Naive thymus-derived CD4-positive, alpha-beta T cell (primary cell): ENCODE results near the gene PLEKHJ1. TPM values are rescaled to one million over a fixed set of nuclear protein-coding genes. Genes with fewer than 3 reads are reported as not detected.

Experiments
- ATAC-seq: fragments of 150-1000 bp; cut with Tn5 transposase; 2 replicates; pipeline ENCODE4 v1.10.0; 2021; ENCODE audit warnings: mild to moderate bottlenecking, moderate library complexity
- CTCF ChIA-PET: fragments of 350-600 bp; sonication (Branson Sonifier 250); formaldehyde crosslinking; loops from one replicate; lab custom pipeline; 2021; ENCODE audit warnings: antibody characterized with exemption; lab: Charles Lee
- POLR2A ChIA-PET: fragments of 350-600 bp; sonication (Branson Sonifier 250); formaldehyde crosslinking; loops from one replicate; lab custom pipeline; 2021; ENCODE audit warnings: antibody characterized with exemption, inconsistent platforms; lab: Charles Lee
- DNase-seq, 9 donors: peaks; one replicate each; pipeline versions ENCODE4 v3.0.0 to v3.0.0-alpha.2; 2020 to 2022; ENCODE audit warnings: mixed read lengths in 1 of 9
- H3K27ac ChIP-seq: one replicate; pipeline ENCODE4 v1.7.0; 2013; ENCODE audit warnings: mild to moderate bottlenecking, low read depth, low read length, moderate library complexity
- H3K27me3 ChIP-seq, 2 donors: one replicate each; pipeline ENCODE4 v1.7.0; 2013; ENCODE audit warnings: low read length in 2 of 2, mild to moderate bottlenecking in 2 of 2, moderate library complexity in 2 of 2; ENCODE audit not compliant: control insufficient read depth in 2 of 2, insufficient read depth in 2 of 2
- H3K36me3 ChIP-seq, 3 experiments: 1 replicate in 2 of 3; 2 replicates in 1 of 3; pipeline ENCODE4 v1.7.0; 2013; ENCODE audit warnings: low read length in 3 of 3, mild to moderate bottlenecking in 3 of 3, moderate library complexity in 1 of 3; ENCODE audit not compliant: insufficient read depth in 3 of 3, control insufficient read depth in 2 of 3
- H3K4me1 ChIP-seq, 2 donors: one replicate each; pipeline ENCODE4 v1.7.0; 2013; ENCODE audit warnings: low read length in 2 of 2, mild to moderate bottlenecking in 2 of 2, moderate library complexity in 1 of 2; ENCODE audit not compliant: control insufficient read depth in 2 of 2, insufficient read depth in 2 of 2
- H3K4me3 ChIP-seq: 2 replicates; pipeline ENCODE4 v1.7.0; 2013; ENCODE audit warnings: mild to moderate bottlenecking, low read length
- H3K9me3 ChIP-seq, 3 experiments: 1 replicate in 2 of 3; 2 replicates in 1 of 3; pipeline ENCODE4 v1.7.0; 2013; ENCODE audit warnings: low read length in 3 of 3; ENCODE audit not compliant: control insufficient read depth in 2 of 3
- H3K27ac Mint-ChIP-seq, 9 donors: one replicate each; pipeline ENCODE4 v1.8.0; 2020 to 2022; ENCODE audit warnings: mixed read lengths in 9 of 9, mild to moderate bottlenecking in 8 of 9, moderate library complexity in 5 of 9, inconsistent platforms in 2 of 9
- H3K27me3 Mint-ChIP-seq, 5 donors: one replicate each; pipeline ENCODE4 v1.8.0; 2021 to 2022; ENCODE audit warnings: mixed read lengths in 5 of 5, mild to moderate bottlenecking in 1 of 5
- H3K36me3 Mint-ChIP-seq, 5 donors: one replicate each; pipeline ENCODE4 v1.8.0; 2020 to 2022; ENCODE audit warnings: mixed read lengths in 5 of 5, mild to moderate bottlenecking in 3 of 5, inconsistent platforms in 1 of 5
- H3K4me1 Mint-ChIP-seq, 7 donors: one replicate each; pipeline ENCODE4 v1.8.0; 2020 to 2022; ENCODE audit warnings: mixed read lengths in 7 of 7, mild to moderate bottlenecking in 3 of 7, inconsistent platforms in 1 of 7
- H3K4me3 Mint-ChIP-seq, 10 donors: one replicate each; pipeline ENCODE4 v1.8.0; 2020 to 2022; ENCODE audit warnings: mild to moderate bottlenecking in 10 of 10, mixed read lengths in 10 of 10, moderate library complexity in 6 of 10, inconsistent platforms in 2 of 10
- H3K9me3 Mint-ChIP-seq, 11 donors: one replicate each; pipeline ENCODE4 v1.8.0; 2020 to 2022; ENCODE audit warnings: mixed read lengths in 11 of 11, mild to moderate bottlenecking in 4 of 11, inconsistent platforms in 1 of 11, moderate library complexity in 1 of 11
- intact Hi-C, 2 donors: fragments of 100-400 bp; cut with micrococcal nuclease; formaldehyde crosslinking; loops; one replicate each; pipeline ENCODE4 v1.15.1; 2023
- polyA plus RNA-seq, 2 donors: library from polyadenylated mRNA; unstranded; fragments of 300-500 nt; fragmentation: Illumina TruSeq; gene quantifications; one replicate each; pipeline ENCODE4 v1.2.3, GENCODE V29; 2021
- total RNA-seq, 6 experiments: library from RNA in 5 of 6; stranded (reverse) in 5 of 6; gene quantifications; 1 replicate in 5 of 6; 2 replicates in 1 of 6; pipeline ENCODE4 v1.2.3 and lab custom pipeline; 2021 to 2026

Gene PLEKHJ1
- total and polyA plus RNA-seq, 7 experiments from 2014 or later: 32.9 to 123 (median 51.3) TPM

DNA sequence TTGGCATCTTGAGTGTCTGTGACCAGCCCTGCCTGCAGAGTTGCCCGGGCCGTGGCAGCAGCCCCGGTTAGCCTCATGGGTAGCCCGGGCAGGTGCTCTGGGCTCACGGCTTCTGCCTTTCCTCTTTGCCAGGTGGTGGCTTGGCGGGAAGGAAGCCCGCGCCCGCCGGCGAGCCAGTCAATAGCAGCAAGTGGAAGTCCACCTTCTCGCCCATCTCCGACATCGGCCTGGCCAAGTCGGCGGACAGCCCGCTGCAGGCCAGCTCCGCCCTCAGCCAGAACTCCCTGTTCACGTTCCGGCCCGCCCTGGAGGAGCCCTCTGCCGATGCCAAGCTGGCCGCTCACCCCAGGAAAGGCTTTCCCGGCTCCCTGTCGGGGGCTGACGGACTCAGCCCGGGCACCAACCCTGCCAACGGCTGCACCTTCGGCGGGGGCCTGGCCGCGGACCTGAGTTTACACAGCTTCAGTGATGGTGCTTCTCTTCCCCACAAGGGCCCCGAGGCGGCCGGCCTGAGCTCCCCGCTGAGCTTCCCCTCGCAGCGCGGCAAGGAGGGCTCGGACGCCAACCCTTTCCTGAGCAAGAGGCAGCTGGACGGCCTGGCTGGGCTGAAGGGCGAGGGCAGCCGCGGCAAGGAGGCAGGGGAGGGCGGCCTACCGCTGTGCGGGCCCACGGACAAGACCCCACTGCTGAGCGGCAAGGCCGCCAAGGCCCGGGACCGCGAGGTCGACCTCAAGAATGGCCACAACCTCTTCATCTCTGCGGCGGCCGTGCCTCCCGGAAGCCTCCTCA, 9.9 kb downstream of the PLEKHJ1 start:
- peaks cover 0 to 6% of the 10 kb centered on the region in 2 donors for H3K4me1 ChIP-seq
- Mint-ChIP-seq H3K9me3 (no peaks in the 10 kb centered on the region), H3K27me3 (no peaks in the 10 kb centered on the region), H3K27ac (peak overlapping the region in 1 of 9 donors; percentile 11), H3K4me3 (no peak overlapping the region), H3K4me1 (peaks cover 0 to 4% (median 0%) of the 10 kb centered on the region in 7 donors), H3K36me3 (peaks cover 0 to 16% (median 3%) of the 10 kb centered on the region in 5 donors)
- no peak overlapping the region for H3K27ac ChIP-seq
- intact Hi-C loops: no loop called here
- peaks cover 0 to 87% (median 3%) of the 10 kb centered on the region in 3 experiments for H3K36me3 ChIP-seq
- H3K9me3 ChIP-seq: no peaks in the 10 kb centered on the region
- DNase-seq (no peak), ATAC-seq (no peak)
- ChIA-PET POLR2A (no interaction called here), CTCF (no interaction called here)
- H3K27me3 ChIP-seq: no peaks in the 10 kb centered on the region
- no peak overlapping the region for H3K4me3 ChIP-seq

DNA sequence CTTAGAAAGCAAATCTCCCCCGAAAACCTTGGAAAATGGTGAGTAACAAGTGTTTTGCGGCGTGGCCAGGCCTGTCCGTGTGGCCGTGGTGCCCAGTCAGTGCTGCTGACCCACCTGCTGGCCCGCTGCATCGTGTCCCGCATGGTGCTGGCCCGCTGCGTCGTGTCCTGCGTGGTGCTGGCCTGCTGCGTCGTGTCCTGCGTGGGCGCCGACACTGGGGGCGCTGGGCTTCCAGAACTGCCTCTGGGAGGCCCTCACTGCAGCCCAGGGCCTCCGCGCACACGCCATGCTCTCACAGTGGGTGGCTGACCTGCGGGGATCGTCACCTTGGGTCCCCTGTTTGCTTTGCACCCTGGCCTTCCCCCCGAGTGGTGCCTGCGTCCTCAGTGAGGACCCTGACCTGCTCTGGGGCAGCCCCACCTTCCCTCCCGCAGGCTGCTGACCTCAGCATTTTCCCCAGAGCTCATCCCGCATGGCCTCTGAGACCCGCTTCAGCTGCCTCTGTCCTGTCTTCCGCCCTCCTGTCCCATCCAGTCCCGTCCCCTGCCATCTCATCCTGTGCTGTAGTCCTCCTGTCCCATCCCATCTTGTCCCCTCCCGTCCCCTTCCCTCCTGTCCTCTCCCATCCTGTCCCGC, 10.6 kb downstream of the PLEKHJ1 start:
- Mint-ChIP-seq H3K4me3 (no peak overlapping the region), H3K27me3 (no peaks in the 10 kb centered on the region), H3K36me3 (peaks cover 0 to 16% (median 3%) of the 10 kb centered on the region in 5 donors), H3K4me1 (peaks cover 0 to 4% (median 0%) of the 10 kb centered on the region in 7 donors), H3K9me3 (no peaks in the 10 kb centered on the region), H3K27ac (peak overlapping the region in 1 of 9 donors; percentile 11)
- Histone ChIP-seq H3K4me1 (peaks cover 0 to 6% of the 10 kb centered on the region in 2 donors), H3K4me3 (no peak overlapping the region), H3K9me3 (no peaks in the 10 kb centered on the region), H3K36me3 (peaks cover 0 to 84% (median 4%) of the 10 kb centered on the region in 3 experiments), H3K27ac (no peak overlapping the region), H3K27me3 (no peaks in the 10 kb centered on the region)
- ATAC-seq: no peak
- CTCF ChIA-PET: no interaction called here
- DNase-seq: no peak
- POLR2A ChIA-PET: no interaction called here
- intact Hi-C loops: no loop called here

DNA sequence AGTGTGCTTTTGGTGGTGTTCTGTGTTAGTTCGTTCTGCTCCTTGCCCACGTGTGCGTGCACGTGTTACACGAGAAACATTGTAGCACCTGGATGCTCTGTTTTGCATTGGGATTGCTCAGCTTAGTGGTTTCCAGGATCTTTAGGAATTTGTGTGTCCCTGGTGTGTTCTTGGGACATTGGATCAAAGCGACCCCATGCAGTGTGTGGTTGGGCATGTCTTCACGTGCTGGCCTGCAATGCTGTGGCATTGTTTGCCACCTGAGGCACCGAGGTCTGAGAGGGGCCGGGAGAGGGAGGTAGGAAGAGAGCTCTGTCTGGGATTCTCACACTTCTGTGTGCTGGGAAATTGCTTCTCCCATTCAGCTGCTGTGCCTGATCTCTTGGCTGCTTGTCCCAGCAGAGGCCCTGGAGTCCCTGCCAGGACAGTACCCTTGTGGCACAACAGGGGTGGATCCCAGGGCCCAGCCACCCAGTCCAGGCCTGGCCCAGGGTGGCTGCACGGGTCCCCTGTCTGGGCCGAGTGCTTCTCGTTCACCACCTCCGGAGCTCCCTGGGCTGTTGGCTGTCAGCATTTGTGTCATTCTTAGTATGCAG, 11.3 kb downstream of the PLEKHJ1 start:
- ATAC-seq (no peak), DNase-seq (no peak)
- peaks cover 0 to 16% (median 3%) of the 10 kb centered on the region in 5 donors for H3K36me3 Mint-ChIP-seq
- ChIA-PET POLR2A (no interaction called here), CTCF (no interaction called here)
- intact Hi-C loops: no loop called here
- H3K36me3 ChIP-seq: peaks cover 0 to 84% (median 9%) of the 10 kb centered on the region in 3 experiments
- H3K4me1 Mint-ChIP-seq: peaks cover 0 to 4% (median 0%) of the 10 kb centered on the region in 7 donors
- H3K4me3 ChIP-seq: no peak overlapping the region
- no peaks in the 10 kb centered on the region for H3K9me3 ChIP-seq
- no peak overlapping the region for H3K27ac Mint-ChIP-seq
- no peaks in the 10 kb centered on the region for H3K27me3 Mint-ChIP-seq
- H3K9me3 Mint-ChIP-seq: no peaks in the 10 kb centered on the region
- peaks cover 0 to 6% of the 10 kb centered on the region in 2 donors for H3K4me1 ChIP-seq
- H3K4me3 Mint-ChIP-seq: peak overlapping the region in 1 of 10 donors; percentile 48
- no peak overlapping the region for H3K27ac ChIP-seq
- no peaks in the 10 kb centered on the region for H3K27me3 ChIP-seq

DNA sequence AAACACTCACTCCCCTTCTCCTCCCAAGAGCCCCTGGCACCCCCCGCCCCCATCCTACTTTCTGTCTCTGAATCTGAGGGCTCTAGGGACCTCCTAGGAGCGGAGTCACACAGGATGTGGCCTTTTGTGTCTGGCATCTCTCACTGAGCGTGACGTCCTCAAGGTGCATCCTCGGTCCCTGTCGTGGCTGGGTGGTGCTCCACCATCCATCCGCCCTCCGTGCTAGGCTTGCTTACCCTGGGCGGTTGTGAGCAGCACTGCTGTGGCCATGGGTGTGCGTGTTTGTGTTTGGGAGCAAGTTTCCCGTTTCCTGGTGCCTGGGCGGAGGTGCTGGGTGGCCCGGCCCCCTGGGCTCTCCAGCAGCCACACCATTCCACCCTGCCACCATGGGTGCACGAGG, 12.2 kb downstream of the PLEKHJ1 start:
- Histone ChIP-seq H3K4me3 (no peak overlapping the region), H3K27me3 (no peaks in the 10 kb centered on the region), H3K27ac (no peak overlapping the region), H3K9me3 (no peaks in the 10 kb centered on the region), H3K4me1 (peaks cover 0 to 6% of the 10 kb centered on the region in 2 donors), H3K36me3 (peaks cover 0 to 83% (median 9%) of the 10 kb centered on the region in 3 experiments)
- no peak for DNase-seq
- intact Hi-C loops: no loop called here
- peaks cover 0 to 4% (median 0%) of the 10 kb centered on the region in 7 donors for H3K4me1 Mint-ChIP-seq
- peak overlapping the region in 3 of 9 donors; percentile 58 to 65 (median 59) for H3K27ac Mint-ChIP-seq
- peaks cover 0 to 16% (median 3%) of the 10 kb centered on the region in 5 donors for H3K36me3 Mint-ChIP-seq
- ChIA-PET CTCF (no interaction called here), POLR2A (no interaction called here)
- H3K4me3 Mint-ChIP-seq: no peak overlapping the region
- peak; percentile 54 for ATAC-seq
- no peaks in the 10 kb centered on the region for H3K9me3 Mint-ChIP-seq
- no peaks in the 10 kb centered on the region for H3K27me3 Mint-ChIP-seq

DNA sequence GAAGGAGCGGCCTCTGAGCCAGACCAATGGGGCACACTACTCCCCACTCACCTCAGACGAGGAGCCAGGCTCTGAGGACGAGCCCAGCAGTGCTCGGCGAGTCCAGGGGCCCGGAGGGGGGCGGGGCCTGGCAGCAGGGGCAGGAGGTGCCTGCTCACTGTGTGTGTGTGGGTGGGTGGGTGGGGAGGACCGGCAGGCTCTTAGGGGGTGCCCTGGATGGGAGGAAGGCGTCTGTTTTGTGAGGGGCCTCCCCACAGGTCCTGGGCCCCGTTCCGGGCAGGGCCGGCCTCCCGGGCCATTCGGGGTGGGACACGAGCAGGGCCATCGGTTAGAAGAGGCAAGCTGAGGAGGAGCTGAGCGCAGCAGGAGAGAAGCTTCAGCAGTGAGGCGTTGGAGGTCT, 12.7 kb downstream of the PLEKHJ1 start:
- ATAC-seq (no peak), DNase-seq (no peak)
- H3K4me1 ChIP-seq: peaks cover 0 to 6% of the 10 kb centered on the region in 2 donors
- H3K27me3 ChIP-seq: no peaks in the 10 kb centered on the region
- H3K27ac ChIP-seq: no peak overlapping the region
- POLR2A ChIA-PET: interaction anchor here (0.6 kb wide), 1 partner anchor 292 kb away, joined by 3 read pairs; no protein-coding TSS in a partner anchor
- no peaks in the 10 kb centered on the region for H3K9me3 Mint-ChIP-seq
- CTCF ChIA-PET: no interaction called here
- H3K4me3 ChIP-seq: no peak overlapping the region
- intact Hi-C loops: no loop called here
- peaks cover 0 to 4% (median 0%) of the 10 kb centered on the region in 7 donors for H3K4me1 Mint-ChIP-seq
- H3K27me3 Mint-ChIP-seq: no peaks in the 10 kb centered on the region
- peaks cover 0 to 16% (median 3%) of the 10 kb centered on the region in 5 donors for H3K36me3 Mint-ChIP-seq
- no peak overlapping the region for H3K27ac Mint-ChIP-seq
- no peaks in the 10 kb centered on the region for H3K9me3 ChIP-seq
- H3K36me3 ChIP-seq: peaks cover 0 to 77% (median 9%) of the 10 kb centered on the region in 3 experiments
- H3K4me3 Mint-ChIP-seq: no peak overlapping the region

DNA sequence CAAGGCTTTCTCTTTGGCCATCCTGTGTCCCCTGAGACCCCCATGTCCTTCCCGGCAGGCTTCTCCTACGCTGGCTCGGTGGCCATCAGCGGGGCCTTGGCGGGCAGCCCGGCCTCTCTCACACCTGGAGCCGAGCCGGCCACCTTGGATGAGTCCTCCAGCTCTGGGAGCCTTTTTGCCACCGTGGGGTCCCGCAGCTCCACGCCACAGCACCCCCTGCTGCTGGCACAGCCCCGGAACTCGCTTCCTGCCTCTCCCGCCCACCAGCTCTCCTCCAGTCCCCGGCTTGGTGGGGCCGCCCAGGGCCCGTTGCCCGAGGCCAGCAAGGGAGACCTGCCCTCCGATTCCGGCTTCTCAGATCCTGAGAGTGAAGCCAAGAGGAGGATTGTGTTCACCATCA, 14.2 kb downstream of the PLEKHJ1 start:
- peaks cover 0 to 4% (median 0%) of the 10 kb centered on the region in 7 donors for H3K4me1 Mint-ChIP-seq
- intact Hi-C loops: no loop called here
- DNase-seq (no peak), ATAC-seq (no peak)
- H3K36me3 Mint-ChIP-seq: peaks cover 3 to 20% (median 5%) of the 10 kb centered on the region in 5 donors
- peaks cover 0 to 6% of the 10 kb centered on the region in 2 donors for H3K4me1 ChIP-seq
- H3K27ac ChIP-seq: no peak overlapping the region
- H3K27me3 ChIP-seq: no peaks in the 10 kb centered on the region
- no peaks in the 10 kb centered on the region for H3K9me3 Mint-ChIP-seq
- H3K27ac Mint-ChIP-seq: no peak overlapping the region
- no peak overlapping the region for H3K4me3 Mint-ChIP-seq
- no peaks in the 10 kb centered on the region for H3K27me3 Mint-ChIP-seq
- POLR2A ChIA-PET: no interaction called here
- no peak overlapping the region for H3K4me3 ChIP-seq
- H3K9me3 ChIP-seq: no peaks in the 10 kb centered on the region
- CTCF ChIA-PET: interaction anchor here (0.6 kb wide), 1 partner anchor 547 kb away, joined by 3 read pairs; no protein-coding TSS in a partner anchor
- H3K36me3 ChIP-seq: peaks cover 0 to 83% (median 9%) of the 10 kb centered on the region in 3 experiments
